WTC11 (cell line): ENCODE measurements around the gene ITPR1. TPM values are rescaled to one million over a fixed set of nuclear protein-coding genes. Genes with fewer than 3 reads are reported as not detected.

Experiments
- ATAC-seq: fragments of 200-7000 bp; cut with Tn5 transposase; 2 replicates; pipeline ENCODE4 v1.10.0; 2021; ENCODE audit warnings: mild to moderate bottlenecking, moderate library complexity
- CTCF ChIA-PET: fragments of 300-600 bp; sonication (Branson Sonifier 250); formaldehyde crosslinking; loops from one replicate; lab custom pipeline; 2021; ENCODE audit warnings: antibody characterized with exemption; lab: Charles Lee
- POLR2A ChIA-PET: fragments of 350-600 bp; sonication (Branson Sonifier 250); formaldehyde crosslinking; loops from one replicate; lab custom pipeline; 2021; ENCODE audit warnings: antibody characterized with exemption; lab: Charles Lee
- DNase-seq: peaks from one replicate; pipeline ENCODE4 v3.0.0; 2021; ENCODE audit warnings: low spot score
- H3K27ac Mint-ChIP-seq: 2 replicates; pipeline ENCODE4 v1.8.0; 2021; ENCODE audit warnings: mixed read lengths
- H3K27me3 Mint-ChIP-seq: 2 replicates; pipeline ENCODE4 v1.8.0; 2021; ENCODE audit warnings: low read depth, mild to moderate bottlenecking, moderate library complexity, mixed read lengths
- H3K36me3 Mint-ChIP-seq: 2 replicates; pipeline ENCODE4 v1.8.0; 2021; ENCODE audit warnings: mixed read lengths
- H3K4me1 Mint-ChIP-seq: 2 replicates; pipeline ENCODE4 v1.8.0; 2022; ENCODE audit warnings: mixed read lengths
- H3K4me3 Mint-ChIP-seq: 2 replicates; pipeline ENCODE4 v1.8.0; 2021; ENCODE audit warnings: mild to moderate bottlenecking, moderate library complexity, mixed read lengths
- H3K9me3 Mint-ChIP-seq: 2 replicates; pipeline ENCODE4 v1.8.0; 2021; ENCODE audit warnings: mixed read lengths
- CREB1 ChIP-seq: sonication (generic); formaldehyde crosslinking; IDR thresholded peaks from 2 replicates; pipeline ENCODE4 v1.8.0; 2023; ENCODE audit warnings: mild to moderate bottlenecking, missing genetic modification reagents
- CREM ChIP-seq: sonication (generic); formaldehyde crosslinking; IDR thresholded peaks from 2 replicates; pipeline ENCODE4 v1.8.1; 2022; ENCODE audit warnings: mild to moderate bottlenecking, missing genetic modification reagents, moderate library complexity
- FOXP1 ChIP-seq: sonication (generic); formaldehyde crosslinking; IDR thresholded peaks from 2 replicates; pipeline ENCODE4 v1.8.0; 2022; ENCODE audit warnings: missing genetic modification reagents, mild to moderate bottlenecking, moderate library complexity, borderline replicate concordance
- JUN ChIP-seq: sonication (generic); formaldehyde crosslinking; IDR thresholded peaks from 2 replicates; pipeline ENCODE4 v1.8.0; 2023; ENCODE audit warnings: mild to moderate bottlenecking, missing genetic modification reagents
- NR3C1 ChIP-seq: sonication (generic); formaldehyde crosslinking; conservative IDR thresholded peaks from 2 replicates; pipeline ENCODE4 v1.8.1; 2023; ENCODE audit warnings: low read depth, mild to moderate bottlenecking, missing genetic modification reagents
- SOX15 ChIP-seq: fragments of 250-450 bp; sonication (Bioruptor Pico); IDR thresholded peaks from 2 replicates; pipeline ENCODE4 v1.9.0; 2021; ENCODE audit warnings: mild to moderate bottlenecking
- SP1 ChIP-seq: sonication (generic); formaldehyde crosslinking; conservative IDR thresholded peaks from 2 replicates; pipeline ENCODE4 v1.8.1; 2022; ENCODE audit warnings: missing genetic modification reagents
- TCF7 ChIP-seq: sonication (generic); formaldehyde crosslinking; IDR thresholded peaks from 2 replicates; pipeline ENCODE4 v1.8.0; 2022; ENCODE audit warnings: mild to moderate bottlenecking, low read depth, missing genetic modification reagents, moderate library complexity
- ZNF317 ChIP-seq: sonication (generic); formaldehyde crosslinking; IDR thresholded peaks from 2 replicates; pipeline ENCODE4 v1.8.1; 2023; ENCODE audit warnings: low read depth, mild to moderate bottlenecking, moderate library complexity, missing genetic modification reagents, borderline replicate concordance
- total RNA-seq: library from RNA; stranded (reverse); gene quantifications from 3 replicates; pipeline ENCODE4 v1.2.3, GENCODE V29; 2021
- TF ChIP-seq, protein P1 (sequence below): sonication (generic); formaldehyde crosslinking; IDR thresholded peaks from 2 replicates; pipeline ENCODE4 v1.8.1; 2022; ENCODE audit warnings: mild to moderate bottlenecking, moderate library complexity, missing genetic modification reagents
- TF ChIP-seq, protein P2 (sequence below): sonication (generic); formaldehyde crosslinking; IDR thresholded peaks from 2 replicates; pipeline ENCODE4 v1.8.0; 2022; ENCODE audit warnings: missing genetic modification reagents
- TF ChIP-seq, protein P3 (sequence below): fragments of 250-450 bp; sonication (Bioruptor Pico); conservative IDR thresholded peaks from 2 replicates; pipeline ENCODE4 v1.9.0; 2021; ENCODE audit warnings: mild to moderate bottlenecking
- TF ChIP-seq, protein P4 (sequence below): sonication (generic); formaldehyde crosslinking; IDR thresholded peaks from 2 replicates; pipeline ENCODE4 v1.8.1; 2023; ENCODE audit warnings: mild to moderate bottlenecking, missing genetic modification reagents, moderate library complexity
- TF ChIP-seq, protein P5 (sequence below): sonication (generic); formaldehyde crosslinking; IDR thresholded peaks from 2 replicates; pipeline ENCODE4 v1.8.1; 2023; ENCODE audit warnings: mild to moderate bottlenecking, missing genetic modification reagents

Gene ITPR1
- total RNA-seq, 1 experiment from 2014 or later: 11.8 TPM

DNA sequence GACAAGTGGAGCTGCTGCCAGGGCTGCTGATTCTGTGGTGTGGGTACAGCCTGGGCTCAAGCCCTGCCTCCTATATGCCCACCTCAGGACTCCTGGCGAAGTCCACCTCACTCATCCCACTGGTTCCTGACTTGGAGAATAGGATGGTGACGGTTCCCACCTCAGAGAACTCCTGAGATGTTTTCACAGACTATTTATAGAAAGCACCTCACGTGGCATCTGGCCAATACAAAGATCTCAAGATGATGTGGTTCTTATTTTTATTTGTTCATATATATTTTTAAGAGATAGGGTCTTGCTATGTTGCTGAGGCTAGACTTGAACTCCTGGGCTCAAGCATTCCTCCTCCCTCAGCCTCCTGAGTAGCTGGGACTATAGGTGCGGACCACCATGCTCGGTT lies 249.2 kb downstream of the ITPR1 start (continued):
- TF ChIP-seq, protein P1, sequence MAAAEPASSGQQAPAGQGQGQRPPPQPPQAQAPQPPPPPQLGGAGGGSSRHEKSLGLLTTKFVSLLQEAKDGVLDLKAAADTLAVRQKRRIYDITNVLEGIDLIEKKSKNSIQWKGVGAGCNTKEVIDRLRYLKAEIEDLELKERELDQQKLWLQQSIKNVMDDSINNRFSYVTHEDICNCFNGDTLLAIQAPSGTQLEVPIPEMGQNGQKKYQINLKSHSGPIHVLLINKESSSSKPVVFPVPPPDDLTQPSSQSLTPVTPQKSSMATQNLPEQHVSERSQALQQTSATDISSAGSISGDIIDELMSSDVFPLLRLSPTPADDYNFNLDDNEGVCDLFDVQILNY (CRISPR knock-in tag): no peak
- TF ChIP-seq TCF7 (CRISPR knock-in tag) (no peak), CREB1 (CRISPR knock-in tag) (no peak), SP1 (no peak), CREM (CRISPR knock-in tag) (no peak)
- TF ChIP-seq, protein P2, sequence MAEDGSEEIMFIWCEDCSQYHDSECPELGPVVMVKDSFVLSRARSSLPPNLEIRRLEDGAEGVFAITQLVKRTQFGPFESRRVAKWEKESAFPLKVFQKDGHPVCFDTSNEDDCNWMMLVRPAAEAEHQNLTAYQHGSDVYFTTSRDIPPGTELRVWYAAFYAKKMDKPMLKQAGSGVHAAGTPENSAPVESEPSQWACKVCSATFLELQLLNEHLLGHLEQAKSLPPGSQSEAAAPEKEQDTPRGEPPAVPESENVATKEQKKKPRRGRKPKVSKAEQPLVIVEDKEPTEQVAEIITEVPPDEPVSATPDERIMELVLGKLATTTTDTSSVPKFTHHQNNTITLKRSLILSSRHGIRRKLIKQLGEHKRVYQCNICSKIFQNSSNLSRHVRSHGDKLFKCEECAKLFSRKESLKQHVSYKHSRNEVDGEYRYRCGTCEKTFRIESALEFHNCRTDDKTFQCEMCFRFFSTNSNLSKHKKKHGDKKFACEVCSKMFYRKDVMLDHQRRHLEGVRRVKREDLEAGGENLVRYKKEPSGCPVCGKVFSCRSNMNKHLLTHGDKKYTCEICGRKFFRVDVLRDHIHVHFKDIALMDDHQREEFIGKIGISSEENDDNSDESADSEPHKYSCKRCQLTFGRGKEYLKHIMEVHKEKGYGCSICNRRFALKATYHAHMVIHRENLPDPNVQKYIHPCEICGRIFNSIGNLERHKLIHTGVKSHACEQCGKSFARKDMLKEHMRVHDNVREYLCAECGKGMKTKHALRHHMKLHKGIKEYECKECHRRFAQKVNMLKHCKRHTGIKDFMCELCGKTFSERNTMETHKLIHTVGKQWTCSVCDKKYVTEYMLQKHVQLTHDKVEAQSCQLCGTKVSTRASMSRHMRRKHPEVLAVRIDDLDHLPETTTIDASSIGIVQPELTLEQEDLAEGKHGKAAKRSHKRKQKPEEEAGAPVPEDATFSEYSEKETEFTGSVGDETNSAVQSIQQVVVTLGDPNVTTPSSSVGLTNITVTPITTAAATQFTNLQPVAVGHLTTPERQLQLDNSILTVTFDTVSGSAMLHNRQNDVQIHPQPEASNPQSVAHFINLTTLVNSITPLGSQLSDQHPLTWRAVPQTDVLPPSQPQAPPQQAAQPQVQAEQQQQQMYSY (CRISPR knock-in tag): no peak
- TF ChIP-seq, protein P3, sequence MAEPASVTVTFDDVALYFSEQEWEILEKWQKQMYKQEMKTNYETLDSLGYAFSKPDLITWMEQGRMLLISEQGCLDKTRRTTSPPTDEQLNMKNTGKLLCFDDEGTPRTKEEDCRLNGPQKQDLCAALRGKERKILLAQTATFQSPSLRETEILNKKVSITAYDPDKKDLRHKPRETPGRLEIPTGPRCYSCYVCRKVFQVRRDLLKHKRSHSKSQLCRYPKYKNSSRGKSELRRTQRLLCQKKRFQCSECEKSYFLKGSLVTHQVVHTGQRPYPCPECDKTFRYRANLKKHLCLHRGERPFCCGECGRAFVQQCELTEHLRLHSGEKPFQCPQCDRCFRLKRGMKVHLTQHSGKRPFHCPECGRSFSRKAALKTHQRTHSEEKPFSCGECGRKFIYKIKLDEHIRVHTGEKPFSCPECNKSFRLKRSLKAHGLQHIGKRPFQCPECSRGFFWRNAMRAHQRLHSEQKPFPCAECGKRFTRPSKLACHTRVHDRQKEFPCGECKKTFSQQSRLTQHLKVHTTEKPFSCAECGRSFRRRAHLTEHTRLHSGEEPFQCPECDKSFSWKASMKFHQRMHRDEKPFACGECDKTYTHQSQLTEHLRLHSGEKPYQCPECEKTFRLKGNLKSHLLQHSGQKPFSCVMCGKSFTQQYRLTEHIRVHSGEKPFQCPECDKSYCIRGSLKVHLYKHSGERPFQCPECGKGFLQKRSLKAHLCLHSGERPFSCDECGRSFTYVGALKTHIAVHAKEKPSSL: no peak
- TF ChIP-seq, all 79 proteins: peak for 0

DNA sequence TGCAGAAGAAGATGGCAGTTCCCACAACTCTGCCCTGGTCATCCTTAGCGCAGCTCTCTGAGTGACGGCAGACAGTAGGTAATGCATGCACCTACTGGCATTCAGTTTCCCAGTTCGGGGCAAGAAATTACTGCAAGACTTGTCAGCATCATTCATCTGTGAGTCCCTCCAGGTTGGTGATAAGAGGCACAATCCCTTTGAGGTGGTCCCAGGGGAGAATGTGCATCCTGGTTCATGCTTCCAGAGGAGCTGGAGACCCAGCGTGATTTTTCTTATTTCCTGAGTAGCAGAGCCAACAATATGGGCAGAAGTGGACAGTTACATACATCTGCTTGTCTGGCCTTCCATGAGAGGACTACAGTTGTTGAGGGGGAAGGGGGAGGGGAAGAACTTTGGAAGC lies 250.2 kb downstream of the ITPR1 start:
- CTCF ChIA-PET: no interaction called here
- TF ChIP-seq, protein P4, sequence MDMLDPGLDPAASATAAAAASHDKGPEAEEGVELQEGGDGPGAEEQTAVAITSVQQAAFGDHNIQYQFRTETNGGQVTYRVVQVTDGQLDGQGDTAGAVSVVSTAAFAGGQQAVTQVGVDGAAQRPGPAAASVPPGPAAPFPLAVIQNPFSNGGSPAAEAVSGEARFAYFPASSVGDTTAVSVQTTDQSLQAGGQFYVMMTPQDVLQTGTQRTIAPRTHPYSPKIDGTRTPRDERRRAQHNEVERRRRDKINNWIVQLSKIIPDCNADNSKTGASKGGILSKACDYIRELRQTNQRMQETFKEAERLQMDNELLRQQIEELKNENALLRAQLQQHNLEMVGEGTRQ (CRISPR knock-in tag): no peak
- TF ChIP-seq FOXP1: no peak
- TF ChIP-seq, protein P2 (CRISPR knock-in tag): no peak
- no peak for TF ChIP-seq ZNF317 (CRISPR knock-in tag)
- TF ChIP-seq, protein P5, sequence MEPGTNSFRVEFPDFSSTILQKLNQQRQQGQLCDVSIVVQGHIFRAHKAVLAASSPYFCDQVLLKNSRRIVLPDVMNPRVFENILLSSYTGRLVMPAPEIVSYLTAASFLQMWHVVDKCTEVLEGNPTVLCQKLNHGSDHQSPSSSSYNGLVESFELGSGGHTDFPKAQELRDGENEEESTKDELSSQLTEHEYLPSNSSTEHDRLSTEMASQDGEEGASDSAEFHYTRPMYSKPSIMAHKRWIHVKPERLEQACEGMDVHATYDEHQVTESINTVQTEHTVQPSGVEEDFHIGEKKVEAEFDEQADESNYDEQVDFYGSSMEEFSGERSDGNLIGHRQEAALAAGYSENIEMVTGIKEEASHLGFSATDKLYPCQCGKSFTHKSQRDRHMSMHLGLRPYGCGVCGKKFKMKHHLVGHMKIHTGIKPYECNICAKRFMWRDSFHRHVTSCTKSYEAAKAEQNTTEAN (CRISPR knock-in tag): no peak
- no peak for TF ChIP-seq SOX15 (CRISPR knock-in tag)
- TF ChIP-seq JUN (CRISPR knock-in tag): no peak
- no peak for TF ChIP-seq NR3C1
- no peak for TF ChIP-seq CREB1 (CRISPR knock-in tag)
- TF ChIP-seq, all 79 proteins: peak for 0
- Mint-ChIP-seq H3K4me1 (peaks cover 3% of the 10 kb centered on the region), H3K27ac (no peak overlapping the region), H3K4me3 (no peak overlapping the region), H3K36me3 (peaks cover 3% of the 10 kb centered on the region; the same call in 1 of the 2 replicates), H3K27me3 (no peaks in the 10 kb centered on the region), H3K9me3 (peaks cover 3% of the 10 kb centered on the region)
- no peak for ATAC-seq
- DNase-seq: no peak
- POLR2A ChIA-PET: no interaction called here
